Measurements from ENCODE around the gene ABCA7. TPM values are rescaled to one million over a fixed set of nuclear protein-coding genes. Genes with fewer than 3 reads are reported as not detected.
A peak's percentile ranks its signal among the peaks of the same experiment; 100 is the strongest.

Gene ABCA7
- polyA plus RNA-seq (ENCODE audit: low read depth in 6 of 6) = 10 to 100 TPM in 4 of 6 donors, 1 to 10 TPM in 2; 9.4 to 22.5 (median 11.1) TPM

GRCh38 chr19:1039646-1040475 lies at the start of gene ABCA7:
Gene ABCA7 (plus strand): TSS chr19:1040107. CDS start chr19:1041362, 1,255 bp downstream.
- H3K27ac Mint-ChIP-seq = peak within 1 kb of the TSS; percentile 96 to 99 (median 97)
- no peaks in the 10 kb centered on the region for H3K27me3 Mint-ChIP-seq
- H3K4me1 Mint-ChIP-seq = peaks cover 39 to 74% (median 66%) of the 10 kb centered on the region in 3 donors
- peaks cover 0 to 2% (median 0%) of the 10 kb centered on the region in 7 donors for H3K9me3 Mint-ChIP-seq
- ATAC-seq (ENCODE audit: low read depth in 2 of 2) (peak; percentile 81 to 82), DNase-seq (peak; percentile 99)
- H3K36me3 Mint-ChIP-seq = peaks cover 0 to 18% of the 10 kb centered on the region in 2 donors
- peak within 1 kb of the TSS; percentile 93 to 100 (median 98) for H3K4me3 Mint-ChIP-seq

GRCh38 chr19:990119-990571 lies 49.8 kb upstream of the ABCA7 start:
- ATAC-seq (ENCODE audit: low read depth in 2 of 2) = no peak

GRCh38 chr19:990746-991145 lies 49.2 kb upstream of the ABCA7 start:
- Mint-ChIP-seq H3K27ac (no peak overlapping the region), H3K9me3 (no peaks in the 10 kb centered on the region), H3K27me3 (no peaks in the 10 kb centered on the region), H3K4me3 (no peak overlapping the region), H3K4me1 (peaks cover 0 to 6% (median 5%) of the 10 kb centered on the region in 3 donors), H3K36me3 (no peaks in the 10 kb centered on the region)
- DNase-seq = no peak
- ATAC-seq (ENCODE audit: low read depth in 2 of 2) = no peak

More at GRCh38 chr19:990119-990571, 49.8 kb upstream of the ABCA7 start:
- H3K9me3 Mint-ChIP-seq = no peaks in the 10 kb centered on the region
- H3K4me1 Mint-ChIP-seq = peaks cover 4 to 12% (median 11%) of the 10 kb centered on the region in 3 donors
- no peaks in the 10 kb centered on the region for H3K36me3 Mint-ChIP-seq
- H3K4me3 Mint-ChIP-seq = no peak overlapping the region
- H3K27ac Mint-ChIP-seq = no peak overlapping the region
- no peak for DNase-seq
- no peaks in the 10 kb centered on the region for H3K27me3 Mint-ChIP-seq

GRCh38 chr19:991174-991931 lies 48.6 kb upstream of the ABCA7 start:
- Mint-ChIP-seq H3K36me3 (no peaks in the 10 kb centered on the region), H3K4me1 (peaks cover 3 to 7% (median 5%) of the 10 kb centered on the region in 3 donors), H3K27me3 (peaks cover 0 to 5% (median 4%) of the 10 kb centered on the region in 3 donors), H3K27ac (no peak overlapping the region), H3K4me3 (no peak overlapping the region), H3K9me3 (no peaks in the 10 kb centered on the region)
- DNase-seq = no peak
- peak; percentile 50 to 59 for ATAC-seq (ENCODE audit: low read depth in 2 of 2)

- Mint-ChIP-seq H3K4me3 (no peak overlapping the region), H3K9me3 (no peaks in the 10 kb centered on the region), H3K4me1 (peaks cover 5 to 10% (median 9%) of the 10 kb centered on the region in 3 donors), H3K27me3 (peaks cover 5 to 12% (median 8%) of the 10 kb centered on the region in 3 donors), H3K27ac (no peak overlapping the region), H3K36me3 (no peaks in the 10 kb centered on the region)
- ATAC-seq (ENCODE audit: low read depth in 2 of 2) (no peak), DNase-seq (no peak)
Measured at GRCh38 chr19:991932-992669, 47.8 kb upstream of the ABCA7 start.

- Mint-ChIP-seq H3K4me3 (no peak overlapping the region), H3K27me3 (peaks cover 6 to 18% (median 9%) of the 10 kb centered on the region in 3 donors), H3K27ac (peak overlapping the region in 1 of 6 donors; percentile 73), H3K36me3 (no peaks in the 10 kb centered on the region), H3K4me1 (peaks cover 5 to 10% (median 9%) of the 10 kb centered on the region in 3 donors), H3K9me3 (no peaks in the 10 kb centered on the region)
- DNase-seq (no peak), ATAC-seq (ENCODE audit: low read depth in 2 of 2) (no peak)
Measured at GRCh38 chr19:992670-993055, 47.2 kb upstream of the ABCA7 start.

- no peak for ATAC-seq (ENCODE audit: low read depth in 2 of 2)
- no peaks in the 10 kb centered on the region for H3K36me3 Mint-ChIP-seq
- DNase-seq = no peak
- H3K9me3 Mint-ChIP-seq = no peaks in the 10 kb centered on the region
- H3K27me3 Mint-ChIP-seq = peaks cover 11 to 25% (median 16%) of the 10 kb centered on the region in 3 donors
- H3K4me1 Mint-ChIP-seq = peaks cover 5 to 11% (median 9%) of the 10 kb centered on the region in 3 donors
- no peak overlapping the region for H3K27ac Mint-ChIP-seq
- H3K4me3 Mint-ChIP-seq = no peak overlapping the region
Measured at GRCh38 chr19:993361-993830, 46.5 kb upstream of the ABCA7 start.

GRCh38 chr19:993831-994393 lies 46.0 kb upstream of the ABCA7 start:
- Mint-ChIP-seq H3K4me1 (peaks cover 7 to 10% (median 9%) of the 10 kb centered on the region in 3 donors), H3K36me3 (no peaks in the 10 kb centered on the region), H3K27me3 (peaks cover 14 to 30% (median 22%) of the 10 kb centered on the region in 3 donors), H3K4me3 (no peak overlapping the region), H3K9me3 (no peaks in the 10 kb centered on the region), H3K27ac (no peak overlapping the region)
- ATAC-seq (ENCODE audit: low read depth in 2 of 2) (no peak), DNase-seq (no peak)

- ATAC-seq (ENCODE audit: low read depth in 2 of 2) = no peak
- H3K9me3 Mint-ChIP-seq = no peaks in the 10 kb centered on the region
- peaks cover 19 to 36% (median 28%) of the 10 kb centered on the region in 3 donors for H3K27me3 Mint-ChIP-seq
- DNase-seq = no peak
- H3K36me3 Mint-ChIP-seq = no peaks in the 10 kb centered on the region
- peaks cover 7 to 16% (median 11%) of the 10 kb centered on the region in 3 donors for H3K4me1 Mint-ChIP-seq
- no peak overlapping the region for H3K27ac Mint-ChIP-seq
- no peak overlapping the region for H3K4me3 Mint-ChIP-seq
Measured at GRCh38 chr19:994516-994915, 45.4 kb upstream of the ABCA7 start.

- peak overlapping the region in 1 of 6 donors; percentile 47 for H3K27ac Mint-ChIP-seq
Measured at GRCh38 chr19:995051-995827, 44.7 kb upstream of the ABCA7 start.

GRCh38 chr19:996051-996838 lies 43.7 kb upstream of the ABCA7 start:
- ATAC-seq (ENCODE audit: low read depth in 2 of 2) (peak; percentile 49 to 77), DNase-seq (peak; percentile 61)
- no peaks in the 10 kb centered on the region for H3K36me3 Mint-ChIP-seq
- H3K4me3 Mint-ChIP-seq = peak overlapping the region in 3 of 8 donors; percentile 27 to 67 (median 37)
- H3K27ac Mint-ChIP-seq = peak overlapping the region; percentile 6 to 85 (median 72)
- peaks cover 10 to 19% (median 15%) of the 10 kb centered on the region in 3 donors for H3K4me1 Mint-ChIP-seq
- H3K9me3 Mint-ChIP-seq = no peaks in the 10 kb centered on the region
- H3K27me3 Mint-ChIP-seq = peaks cover 19 to 44% (median 33%) of the 10 kb centered on the region in 3 donors

More at GRCh38 chr19:995051-995827, 44.7 kb upstream of the ABCA7 start:
- DNase-seq (no peak), ATAC-seq (ENCODE audit: low read depth in 2 of 2) (no peak)
- peaks cover 7 to 16% (median 11%) of the 10 kb centered on the region in 3 donors for H3K4me1 Mint-ChIP-seq
- H3K9me3 Mint-ChIP-seq = no peaks in the 10 kb centered on the region
- no peaks in the 10 kb centered on the region for H3K36me3 Mint-ChIP-seq
- H3K4me3 Mint-ChIP-seq = no peak overlapping the region
- peaks cover 19 to 40% (median 29%) of the 10 kb centered on the region in 3 donors for H3K27me3 Mint-ChIP-seq
